HG02840 (cell line): ENCODE data around the gene TMEM181.
"Not testable (repeated sequence)": the region's sequence is repeated elsewhere in the genome, so short reads cannot be mapped to it uniquely, and the experiment has no call there.

Source experiments
- ATAC-seq: cut with Tn5 transposase; IDR thresholded peaks from one replicate; pipeline ENCODE4 v1.9.1; 2021; ENCODE audit warnings: mild to moderate bottlenecking, moderate library complexity, moderate number of reproducible peaks; ENCODE audit not compliant: unreplicated experiment, low FRiP score

Gene TMEM181

DNA sequence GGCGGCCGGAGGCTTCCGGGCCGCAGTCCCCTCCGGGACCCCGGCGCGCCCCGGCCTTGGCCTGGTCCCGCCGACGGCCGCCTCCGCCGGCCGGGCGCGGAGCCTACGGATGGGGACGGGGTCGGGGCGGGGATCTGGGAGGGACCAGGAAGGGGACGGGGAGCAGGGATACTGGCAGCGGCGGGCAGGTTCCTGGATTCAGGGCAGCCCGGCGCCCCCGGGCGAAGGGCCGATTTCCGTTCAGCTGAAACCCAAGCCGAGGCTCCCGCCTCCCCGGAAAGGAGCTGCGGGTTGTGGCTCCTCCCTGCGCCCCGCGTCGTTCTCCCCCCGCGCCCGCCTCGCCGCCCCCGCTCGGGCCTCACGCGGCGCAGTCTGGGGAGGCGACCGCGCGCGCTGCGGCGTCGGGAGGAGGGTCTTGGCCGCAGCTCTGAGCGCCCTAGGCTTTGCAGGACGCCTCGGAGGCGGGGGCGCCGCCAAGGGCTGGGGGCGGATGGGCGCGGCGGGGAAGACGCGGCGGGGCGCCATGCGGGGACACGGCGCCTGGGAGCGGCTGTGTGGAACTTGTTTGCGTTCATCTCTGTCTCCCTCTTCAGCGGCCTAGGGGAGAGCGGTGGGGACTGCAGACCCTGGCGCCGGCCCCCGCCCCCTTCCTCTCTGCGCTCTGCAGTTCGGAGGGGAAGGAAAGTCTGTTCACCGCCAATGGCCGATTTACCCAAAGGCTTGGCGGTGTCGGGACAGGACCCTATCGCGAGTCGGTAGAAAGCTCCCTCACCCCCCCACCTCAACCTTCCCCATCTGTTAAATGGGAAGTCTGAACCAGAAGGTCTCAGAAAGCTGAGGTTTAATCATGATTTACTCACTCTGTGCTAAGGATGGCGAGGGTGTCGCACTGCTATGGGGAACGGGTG is 22.7 kb upstream of the TMEM181 start:
- no peak for ATAC-seq

DNA sequence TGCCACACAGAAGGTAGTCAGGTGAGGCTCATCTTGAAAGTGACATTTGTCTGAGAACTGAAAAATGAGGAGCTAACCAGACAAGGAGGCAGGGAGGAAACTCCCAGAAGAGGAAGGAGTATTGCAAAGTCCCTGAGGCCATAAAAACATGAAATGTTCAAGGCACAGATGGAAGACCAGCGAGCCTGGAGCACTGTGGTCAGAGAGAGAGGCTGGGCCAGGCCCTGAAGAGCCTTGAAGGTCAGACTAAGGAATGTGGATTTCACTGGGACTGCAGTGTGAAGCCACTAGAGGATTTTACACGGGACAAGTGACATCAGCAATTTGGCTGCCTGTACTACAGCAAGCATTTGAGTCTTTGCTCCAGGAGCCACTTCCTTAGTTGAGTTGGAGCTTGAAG is 21.1 kb upstream of the TMEM181 start:
- ATAC-seq, result no peak

DNA sequence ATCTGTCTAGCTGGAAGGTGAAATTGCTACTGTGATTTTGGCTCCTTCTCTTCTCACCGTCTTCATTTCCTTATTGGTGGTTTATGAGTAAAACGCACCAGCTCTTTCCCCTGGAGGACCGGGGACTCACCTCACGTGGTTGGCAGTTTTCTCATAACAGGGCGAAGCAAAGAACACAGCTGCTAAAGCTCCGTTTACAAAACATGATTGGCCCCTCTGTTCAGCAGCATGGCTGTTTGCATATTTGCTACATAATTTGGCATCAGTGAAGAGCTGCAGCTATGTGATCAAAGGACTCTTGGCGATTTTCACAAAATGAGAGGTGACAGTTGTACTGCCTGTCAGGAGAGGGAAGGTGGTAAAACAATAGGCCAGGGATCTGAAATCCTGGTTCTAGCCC is 20.5 kb upstream of the TMEM181 start:
- ATAC-seq, result no peak

DNA sequence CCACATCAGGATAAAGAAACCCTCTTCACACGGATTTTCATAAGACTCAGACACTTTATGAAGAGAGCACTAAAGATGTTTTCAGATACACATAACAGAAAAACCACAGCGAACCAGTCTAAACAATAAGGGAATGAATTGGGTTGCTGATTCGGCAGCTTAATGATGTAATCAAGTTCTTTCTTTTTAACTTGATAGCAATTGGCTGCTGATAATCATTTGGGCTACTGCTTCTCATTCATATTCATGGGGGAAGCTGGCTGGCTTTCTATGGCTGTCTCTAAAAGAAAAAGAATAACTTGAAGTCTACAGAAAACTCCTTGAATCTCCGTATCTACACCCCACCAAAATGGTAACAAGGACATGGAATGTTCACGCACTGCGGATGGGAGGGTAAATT is 20.0 kb upstream of the TMEM181 start:
- no peak for ATAC-seq

DNA sequence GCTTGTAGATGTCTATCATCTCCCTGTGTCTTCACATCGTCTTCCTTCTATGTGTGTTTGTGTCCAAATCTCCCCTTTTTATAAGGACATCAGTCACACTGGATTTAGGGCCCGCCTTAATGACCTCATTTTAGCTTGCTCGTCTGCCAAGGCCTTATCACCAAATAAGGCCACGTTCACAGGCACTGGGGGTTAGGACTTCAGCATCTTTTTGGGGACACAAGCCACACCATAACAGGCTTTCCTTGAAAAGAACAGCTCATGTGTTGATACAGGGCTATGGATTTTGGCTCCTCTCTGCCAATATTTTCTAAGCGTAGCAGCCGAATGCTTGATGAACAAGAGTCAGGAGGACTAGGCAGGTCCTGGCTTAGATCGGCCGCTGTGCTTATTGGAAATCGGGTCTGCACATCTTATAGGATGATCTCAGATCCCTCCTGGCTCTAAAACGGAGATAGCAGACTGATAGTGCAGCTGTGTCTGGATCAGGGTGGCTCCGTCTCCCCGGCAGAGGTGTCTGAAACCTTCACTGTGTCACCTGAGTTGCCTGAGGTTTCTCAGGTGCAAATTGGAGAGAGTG is 16.2 kb upstream of the TMEM181 start:
- no peak for ATAC-seq

DNA sequence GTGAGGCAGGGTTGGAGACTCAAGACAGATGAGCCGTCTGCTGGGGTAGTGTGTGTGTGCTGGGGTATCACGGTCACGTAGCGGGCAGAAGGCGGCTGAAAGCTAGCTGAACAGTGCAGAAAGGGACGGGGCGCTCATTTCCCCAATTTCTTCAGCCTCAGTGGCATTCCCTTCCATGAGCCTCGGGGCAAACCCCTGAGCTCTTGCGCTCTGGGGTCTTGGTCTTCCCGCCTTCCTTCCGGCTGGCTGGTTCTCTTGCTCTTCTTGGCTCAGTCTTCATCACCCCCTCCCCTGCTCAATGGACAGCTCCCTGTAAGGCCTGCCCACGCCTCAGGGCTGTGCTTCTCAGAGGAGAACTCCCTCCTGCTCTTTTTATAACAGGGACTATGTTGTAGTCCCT is 15.5 kb upstream of the TMEM181 start:
- ATAC-seq, result no peak

DNA sequence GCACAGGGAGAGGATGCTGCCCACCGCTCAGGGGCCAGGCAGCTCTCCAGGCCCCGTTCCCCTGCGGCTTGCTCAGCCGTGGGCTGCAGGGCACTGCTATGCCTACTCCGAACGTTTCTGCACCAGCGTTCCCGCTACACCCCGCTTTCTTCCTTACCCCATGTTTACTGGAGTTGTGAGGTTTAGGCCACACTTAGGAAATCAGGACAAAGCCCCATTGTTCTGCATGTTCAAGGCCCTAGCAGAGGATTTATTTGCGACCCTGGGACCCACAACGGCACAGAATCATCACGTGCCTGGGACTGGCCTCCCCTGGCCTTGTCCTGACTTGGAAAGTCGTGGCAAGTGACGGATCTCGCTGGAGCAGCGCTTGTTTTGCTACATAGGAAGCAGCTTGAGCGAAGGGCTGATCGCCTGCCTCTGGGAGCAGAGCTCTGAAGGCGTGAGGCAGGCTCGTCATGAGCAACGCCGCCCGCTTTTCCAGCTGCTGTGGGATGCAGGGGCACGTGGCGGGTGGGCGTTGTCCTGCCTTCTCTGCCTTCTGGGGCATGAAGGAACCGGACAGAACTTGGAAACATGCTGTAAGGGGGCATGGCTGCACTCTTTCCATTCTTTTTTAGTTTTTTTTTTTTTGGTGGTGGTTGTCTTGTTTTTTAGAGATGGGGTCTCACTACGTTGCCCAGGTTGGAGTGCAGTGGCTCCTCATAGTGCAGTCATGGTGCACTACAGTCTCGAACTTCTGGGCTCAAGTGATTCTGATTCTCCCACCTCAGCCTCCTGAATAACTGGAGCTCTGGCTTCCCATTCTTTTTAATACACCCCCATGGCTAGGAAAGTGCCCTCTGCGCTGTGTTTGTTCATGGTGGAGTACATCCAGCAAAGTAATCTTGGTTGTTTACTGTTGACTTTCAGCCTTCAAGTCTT is 14.6 kb upstream of the TMEM181 start:
- ATAC-seq, result no peak

DNA sequence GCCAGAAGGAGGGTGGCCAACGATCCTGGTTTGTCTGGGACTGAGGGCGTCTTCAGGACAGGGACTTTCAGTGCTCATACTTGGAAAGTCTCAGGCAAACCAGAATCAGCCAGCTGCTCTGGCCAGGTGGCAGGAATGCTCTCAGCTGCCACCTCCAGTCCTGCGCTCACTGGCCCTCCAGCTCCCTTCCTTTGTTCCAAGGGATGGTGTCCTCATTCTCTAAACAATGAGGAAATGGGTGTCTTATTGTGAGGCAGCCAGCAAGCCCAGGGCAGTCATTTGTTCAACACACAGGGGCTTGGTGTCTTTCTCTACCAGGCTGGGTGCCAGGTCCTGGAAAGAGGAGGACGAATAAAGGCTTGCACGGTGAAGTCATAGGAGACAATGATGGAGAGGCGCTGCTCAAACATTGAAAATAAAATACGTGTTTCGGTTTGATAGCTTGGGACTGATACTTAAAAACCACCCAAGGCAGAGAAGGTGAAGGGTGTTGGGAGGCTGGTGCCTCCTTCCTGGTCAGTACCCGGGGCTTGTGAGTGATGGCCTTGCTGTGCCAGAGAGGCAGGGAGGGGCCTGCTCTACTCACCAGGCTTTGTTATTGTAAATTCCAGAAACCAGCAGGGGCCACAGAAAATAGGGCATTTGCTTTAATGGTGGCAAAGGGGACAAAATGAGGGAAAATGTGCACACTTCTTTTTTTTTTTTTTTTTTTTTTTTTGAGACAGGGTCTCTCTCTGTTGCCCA is 11.3 kb upstream of the TMEM181 start:
- ATAC-seq, result no peak

DNA sequence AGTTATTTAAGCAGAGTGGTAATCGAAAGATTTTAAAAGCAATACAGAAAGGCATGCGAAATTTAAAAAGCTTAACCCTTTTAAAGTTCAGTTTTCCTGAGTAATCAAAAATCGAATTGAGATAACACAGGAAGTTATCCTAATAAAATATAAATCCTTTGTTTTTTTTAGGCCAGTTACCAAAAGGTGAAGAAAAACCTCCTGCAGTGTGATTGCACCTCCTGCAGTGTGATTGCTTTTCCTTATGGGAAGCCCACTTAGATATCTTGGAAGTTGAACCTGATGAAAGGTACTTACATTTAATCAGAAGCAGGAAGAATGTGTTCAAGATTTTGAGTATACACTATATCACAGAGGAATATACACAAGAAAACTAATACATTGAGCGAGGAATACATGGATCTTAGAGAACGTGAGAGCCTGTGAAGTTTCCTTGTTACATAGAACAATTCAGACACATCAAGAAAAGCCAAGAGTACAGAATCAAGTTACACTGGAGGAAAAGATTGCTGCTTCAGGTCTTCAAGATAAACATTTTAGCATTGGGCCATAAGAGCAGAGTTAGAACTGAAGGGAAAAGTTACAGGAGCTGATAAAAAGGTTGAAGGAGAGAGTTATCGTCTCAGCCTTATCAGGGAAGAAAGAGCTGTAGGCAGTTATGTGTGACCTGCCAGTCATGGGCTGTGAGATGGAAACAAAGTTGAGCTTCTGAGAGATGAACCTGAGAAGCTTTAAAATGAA is 7.7 kb upstream of the TMEM181 start:
- ATAC-seq, result no peak

DNA sequence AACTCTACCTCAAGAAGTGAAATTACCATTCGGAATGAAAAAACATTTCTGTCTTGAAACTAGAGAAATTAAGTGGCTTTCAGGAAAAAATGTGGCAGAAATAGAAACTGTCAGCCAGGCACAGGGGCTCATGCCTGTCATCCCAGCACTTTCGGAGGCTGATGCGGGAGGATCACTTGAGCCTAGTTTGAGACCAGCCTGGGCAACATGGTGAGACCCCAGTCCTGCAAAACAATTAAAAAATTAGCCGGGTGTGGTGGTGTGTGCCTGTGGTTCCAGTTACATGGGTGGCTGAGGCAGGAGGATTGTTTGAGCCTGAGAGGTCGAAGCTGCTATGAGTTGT is 7.1 kb upstream of the TMEM181 start:
- ATAC-seq, result no peak

DNA sequence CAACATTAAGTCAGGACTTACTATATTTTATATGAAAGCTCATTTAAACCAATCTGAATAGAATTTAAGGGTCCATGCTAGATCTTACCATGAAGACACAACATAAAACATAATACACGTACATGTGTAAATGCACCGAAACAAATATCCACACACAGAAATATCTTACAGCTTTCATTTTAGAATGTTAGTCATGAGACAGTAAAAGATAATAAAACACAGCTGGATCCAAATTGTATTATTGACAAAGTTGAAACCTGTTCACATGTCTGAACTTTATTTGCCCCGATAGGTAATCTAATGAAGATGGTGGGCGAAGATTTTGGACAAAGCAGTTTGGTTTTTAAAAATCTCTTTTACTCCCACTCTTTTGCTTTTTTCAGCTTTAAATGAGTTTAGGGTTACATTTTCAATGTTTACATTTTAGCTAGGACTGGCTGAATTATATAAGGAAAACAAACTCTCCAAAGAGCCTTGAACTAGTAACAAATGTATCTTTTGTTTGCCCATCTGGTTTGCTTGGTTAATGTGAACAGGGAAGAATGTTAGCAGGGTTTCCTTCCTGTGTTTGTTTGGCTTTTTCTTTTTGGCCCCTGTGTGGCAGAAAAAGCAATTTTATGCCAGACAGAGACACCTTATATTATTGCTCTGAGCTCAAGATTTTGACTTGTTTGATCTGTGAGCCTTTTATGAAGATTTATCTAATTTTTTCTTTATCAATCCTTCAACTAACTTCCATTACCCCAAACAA is 5.1 kb upstream of the TMEM181 start:
- no peak for ATAC-seq

DNA sequence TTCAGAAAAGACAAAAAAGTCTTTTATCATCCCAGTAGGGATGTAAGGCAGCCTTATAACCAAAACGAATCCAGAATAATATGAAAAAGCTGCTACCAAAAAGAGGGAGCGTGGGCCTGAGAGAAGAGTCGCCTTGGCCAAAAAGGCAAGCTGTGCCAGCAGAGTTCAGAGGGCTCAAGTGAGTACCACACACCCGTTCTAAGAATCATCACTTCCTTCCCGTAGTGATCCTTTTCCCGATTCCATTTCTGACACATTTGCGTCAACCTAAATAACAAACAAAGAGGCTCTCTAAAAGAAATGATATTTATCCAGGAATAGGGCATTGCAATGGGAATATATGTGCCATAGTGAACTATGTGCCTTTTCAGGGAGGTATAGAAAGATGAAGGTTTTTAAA is 3.8 kb upstream of the TMEM181 start:
- ATAC-seq, result no peak

DNA sequence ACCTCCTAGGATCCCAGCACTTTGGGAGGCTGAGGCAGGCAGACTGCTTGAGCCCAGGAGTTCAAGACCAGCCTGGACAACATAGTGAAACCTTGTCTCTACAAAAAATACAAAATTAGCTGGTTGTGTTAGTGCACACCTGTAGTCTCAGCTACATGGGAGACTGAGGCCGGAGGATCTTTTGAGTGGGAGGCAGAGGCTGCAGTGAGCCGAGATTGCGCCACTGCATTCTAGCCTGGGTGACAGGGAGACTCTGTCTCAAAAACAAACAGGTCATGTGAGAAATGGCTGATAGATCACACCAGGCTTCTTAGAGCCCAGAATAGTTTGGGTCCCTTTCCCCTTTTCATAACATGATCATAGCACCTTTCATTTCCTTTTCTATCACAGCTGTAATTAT is 2.8 kb upstream of the TMEM181 start:
- not testable (repeated sequence) for ATAC-seq

DNA sequence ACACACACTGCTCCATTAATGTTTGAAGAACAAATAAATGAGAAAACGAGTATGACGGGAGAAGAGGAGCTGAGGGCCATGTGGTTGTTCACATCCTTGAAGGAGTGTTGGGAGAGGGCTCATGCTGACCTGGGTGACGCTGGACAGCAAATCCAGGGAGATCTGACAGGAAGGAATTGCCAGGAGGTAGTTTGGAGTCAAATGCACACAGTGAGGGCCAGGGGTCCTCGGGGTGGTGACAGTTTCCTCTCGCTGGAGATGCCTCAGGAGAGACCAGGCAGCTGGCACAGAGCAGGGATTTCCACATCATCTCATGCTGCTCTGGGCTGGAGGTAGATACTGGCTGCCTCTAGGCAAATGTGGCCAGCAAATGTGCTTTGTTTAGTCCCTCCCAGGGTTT is 2.0 kb upstream of the TMEM181 start:
- no peak for ATAC-seq

DNA sequence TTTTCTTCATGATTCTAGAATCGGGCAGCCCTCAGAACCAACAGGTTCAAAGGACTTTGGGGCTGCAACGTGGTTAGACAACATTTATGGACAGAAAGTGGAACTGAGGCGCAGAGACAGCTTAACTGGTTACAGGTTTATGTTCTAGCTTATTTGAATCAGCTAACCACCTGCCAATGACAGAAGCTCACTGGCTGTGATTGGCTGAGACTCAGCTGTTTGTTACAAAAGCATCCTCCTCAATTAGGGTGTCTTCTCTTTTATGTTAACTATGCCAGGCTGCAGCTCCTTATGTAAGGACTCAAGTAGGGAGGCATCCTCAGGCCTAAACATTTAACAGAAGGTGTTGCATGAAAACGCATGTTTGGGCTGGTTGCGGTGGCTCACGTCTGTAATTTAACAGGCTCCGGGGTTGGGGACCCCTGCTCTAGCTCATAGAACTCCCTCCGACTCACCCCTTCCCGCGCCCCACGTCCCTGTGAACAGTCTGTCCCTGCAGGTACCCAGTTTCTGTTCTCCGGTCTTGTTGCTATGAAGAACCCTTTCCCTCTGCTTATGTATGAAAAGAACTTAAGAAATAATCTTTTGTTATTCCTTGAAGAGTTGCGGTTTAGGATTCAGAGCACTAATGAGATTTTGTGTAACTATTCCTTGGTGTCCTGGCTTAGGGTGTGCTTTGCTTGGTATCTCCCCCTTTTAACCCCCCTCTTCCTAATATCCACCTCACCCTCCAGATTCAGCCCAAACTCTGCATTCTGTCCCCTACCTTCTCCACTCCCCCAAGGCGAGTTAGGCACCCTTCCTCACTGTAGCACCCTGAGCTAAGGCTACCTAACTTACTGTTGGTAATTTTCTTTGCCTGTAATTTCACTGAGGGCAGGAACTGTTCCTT is 1.2 kb upstream of the TMEM181 start:
- no peak for ATAC-seq

DNA sequence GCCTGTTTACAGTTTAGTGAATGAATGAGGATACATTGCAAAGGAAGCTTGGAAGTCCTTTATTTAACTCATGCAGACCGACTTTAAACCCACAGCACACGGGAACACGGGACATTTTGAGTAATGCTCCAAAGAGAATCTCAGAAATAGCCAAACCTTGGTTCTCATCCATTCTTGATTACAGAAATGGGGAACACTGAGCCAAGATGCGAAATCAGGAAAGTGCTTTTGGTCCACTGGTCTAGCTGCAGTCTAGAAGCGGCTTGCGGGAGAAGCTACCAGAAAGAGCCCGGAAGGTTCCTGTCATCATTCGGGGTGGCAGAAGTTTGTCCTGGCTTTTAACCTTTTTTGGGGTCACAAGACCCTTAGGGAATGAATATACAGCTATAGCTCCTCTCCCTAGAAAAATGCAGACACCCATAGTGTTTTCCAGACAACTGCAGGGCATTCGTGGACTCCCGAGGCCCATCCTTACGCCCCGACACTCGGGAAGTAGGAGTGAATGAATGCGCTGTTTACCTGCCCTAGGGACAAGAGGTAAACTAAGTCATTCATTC is 475 bp upstream of the TMEM181 start:
- no peak for ATAC-seq

DNA sequence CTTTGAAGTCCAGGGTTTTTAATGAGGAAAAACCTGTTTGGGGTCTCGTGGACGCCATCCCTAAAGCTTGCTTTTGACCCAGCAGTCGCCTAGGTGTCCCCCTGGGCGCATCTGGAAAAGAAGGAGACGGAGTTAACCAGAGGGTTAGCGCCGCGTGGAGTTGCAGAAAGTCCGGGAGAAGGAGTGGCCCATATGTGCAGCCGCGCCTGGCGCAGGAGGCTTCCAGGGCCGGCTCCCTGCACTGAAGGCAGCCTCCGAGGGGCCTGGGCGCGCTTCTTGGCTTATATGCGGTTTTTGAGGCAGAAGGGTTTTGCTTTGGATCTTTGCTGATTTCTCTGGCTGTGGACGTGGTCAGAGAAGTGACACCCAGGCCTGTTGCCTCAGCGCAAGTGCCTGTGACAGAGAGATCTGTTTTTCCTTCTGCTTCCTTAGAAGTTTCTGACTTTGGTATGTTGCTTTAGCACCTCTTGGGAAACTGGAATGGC is 987 bp downstream of the TMEM181 start:
- ATAC-seq, result no peak
